OCI-LY7 (cell line): ENCODE results near the gene UNC50. TPM values are rescaled to one million over a fixed set of nuclear protein-coding genes. Genes with fewer than 3 reads are reported as not detected.

ENCODE experiments used
- BruUV-seq: library from RNA; stranded (reverse); fragments of 400-500 nt; replicated peaks from 2 replicates; lab custom pipeline; 2021; lab: Mats Ljungman, UMichigan
- CTCF ChIA-PET: fragments of 300-600 bp; sonication (Branson Sonifier 250); formaldehyde crosslinking; loops from one replicate; lab custom pipeline; 2022; ENCODE audit warnings: antibody characterized with exemption; ENCODE audit not compliant: unreplicated experiment; lab: Charles Lee
- POLR2A ChIA-PET: fragments of 300-600 bp; sonication (Branson Sonifier 250); formaldehyde crosslinking; loops from one replicate; lab custom pipeline; 2022; ENCODE audit warnings: antibody characterized with exemption; lab: Charles Lee
- DNase-seq: peaks from one replicate; pipeline ENCODE4 v3.0.0-alpha.2; 2015; ENCODE audit warnings: low spot score
- H2AFZ ChIP-seq: fragments of 200-600 bp; sonication (generic), shearing (Covaris generic); 2 replicates; pipeline ENCODE4 v1.6.1; 2014; ENCODE audit warnings: mild to moderate bottlenecking, antibody characterized with exemption, low read length, moderate library complexity
- H3K27ac ChIP-seq: fragments of 200-600 bp; sonication (generic); 2 replicates; pipeline ENCODE4 v1.5.1; 2014; ENCODE audit warnings: mixed run types, low read depth, mild to moderate bottlenecking, moderate library complexity, low read length, inconsistent platforms; ENCODE audit not compliant: poor library complexity, severe bottlenecking
- H3K36me3 ChIP-seq: fragments of 200-600 bp; sonication (generic); 2 replicates; pipeline ENCODE4 v1.6.1; 2014; ENCODE audit warnings: mild to moderate bottlenecking, antibody characterized with exemption, low read length, moderate library complexity, mixed read lengths; ENCODE audit not compliant: insufficient read depth
- H3K4me1 ChIP-seq: fragments of 200-600 bp; sonication (generic); 2 replicates; pipeline ENCODE4 v1.5.1; 2014; ENCODE audit warnings: mild to moderate bottlenecking, low read length; ENCODE audit not compliant: insufficient read depth, poor library complexity, severe bottlenecking
- H3K4me2 ChIP-seq: fragments of 200-600 bp; sonication (generic); 2 replicates; pipeline ENCODE4 v1.6.1; 2014; ENCODE audit warnings: mild to moderate bottlenecking, low read length
- H3K4me3 ChIP-seq: fragments of 200-600 bp; sonication (generic); 2 replicates; pipeline ENCODE4 v1.5.1; 2014; ENCODE audit warnings: mild to moderate bottlenecking, low read depth, low read length; ENCODE audit not compliant: poor library complexity, severe bottlenecking
- H3K79me2 ChIP-seq: fragments of 200-600 bp; sonication (generic); 2 replicates; pipeline ENCODE4 v1.6.1; 2016; ENCODE audit warnings: low read depth, mild to moderate bottlenecking, low read length, moderate library complexity, mixed read lengths; ENCODE audit not compliant: insufficient read depth
- H3K9me2 ChIP-seq: fragments of 200-600 bp; sonication (generic); 2 replicates; pipeline ENCODE4 v1.6.1; 2016; ENCODE audit warnings: mild to moderate bottlenecking, low read length, mixed read lengths; ENCODE audit not compliant: insufficient read depth
- H3K9me3 ChIP-seq: fragments of 200-600 bp; sonication (generic); 2 replicates; pipeline ENCODE4 v1.6.1; 2014; ENCODE audit warnings: mild to moderate bottlenecking, mixed run types, low read length, mixed read lengths
- H4K20me1 ChIP-seq: fragments of 200-600 bp; sonication (generic); 2 replicates; pipeline ENCODE4 v1.6.1; 2014; ENCODE audit warnings: mild to moderate bottlenecking, antibody characterized with exemption, low read length, moderate library complexity, mixed read lengths; ENCODE audit not compliant: insufficient read depth
- EZH2phosphoT487 ChIP-seq: fragments of 200-600 bp; sonication (generic); IDR thresholded peaks from 2 replicates; pipeline ENCODE4 v1.6.1; 2018; ENCODE audit warnings: low read depth, borderline replicate concordance, mild to moderate bottlenecking, mixed run types, antibody characterized with exemption, low read length, moderate library complexity, mixed read lengths
- intact Hi-C: fragments of 100-400 bp; cut with micrococcal nuclease; formaldehyde crosslinking; loops from one replicate; pipeline ENCODE4 v1.10.0; 2022; ENCODE audit not compliant: unreplicated experiment
- total RNA-seq, 2 experiments: library from RNA; depleted of rRNA in 1 of 2; stranded (reverse); fragments of >200 nt in 1 of 2; shearing (Covaris generic) in 1 of 2; gene quantifications; 2 replicates each; pipeline ENCODE4 v1.2.3, GENCODE V29; 2014 to 2022
- TF ChIP-seq, protein P1 (sequence below): fragments of 200-600 bp; sonication (generic); conservative IDR thresholded peaks from 2 replicates; pipeline ENCODE4 v1.5.1; 2014; ENCODE audit warnings: mild to moderate bottlenecking, antibody characterized with exemption, low read length, moderate library complexity, mixed read lengths

UNC50 gene
- total RNA-seq, 2 experiments from 2014 or later, result 24.4 to 33.3 TPM

- Histone ChIP-seq H3K36me3 (no peaks in the 10 kb centered on the region; the same call in 1 of the 2 replicates), H3K9me3 (no peaks in the 10 kb centered on the region), H3K27ac (no peak overlapping the region), H2AFZ (no peak overlapping the region), H3K4me2 (no peak overlapping the region), H3K4me3 (no peak overlapping the region), H3K9me2 (no peaks in the 10 kb centered on the region), H4K20me1 (no peaks in the 10 kb centered on the region), H3K4me1 (no peaks in the 10 kb centered on the region), H3K79me2 (no peaks in the 10 kb centered on the region)
- ChIA-PET POLR2A (no interaction called here), CTCF (interaction anchor here (1.0 to 1.3 kb wide), 2 partner anchors 11 to 17 kb away, joined by 3 read pairs; no protein-coding TSS in a partner anchor)
- no peak for TF ChIP-seq EZH2phosphoT487
- TF ChIP-seq, protein P1, sequence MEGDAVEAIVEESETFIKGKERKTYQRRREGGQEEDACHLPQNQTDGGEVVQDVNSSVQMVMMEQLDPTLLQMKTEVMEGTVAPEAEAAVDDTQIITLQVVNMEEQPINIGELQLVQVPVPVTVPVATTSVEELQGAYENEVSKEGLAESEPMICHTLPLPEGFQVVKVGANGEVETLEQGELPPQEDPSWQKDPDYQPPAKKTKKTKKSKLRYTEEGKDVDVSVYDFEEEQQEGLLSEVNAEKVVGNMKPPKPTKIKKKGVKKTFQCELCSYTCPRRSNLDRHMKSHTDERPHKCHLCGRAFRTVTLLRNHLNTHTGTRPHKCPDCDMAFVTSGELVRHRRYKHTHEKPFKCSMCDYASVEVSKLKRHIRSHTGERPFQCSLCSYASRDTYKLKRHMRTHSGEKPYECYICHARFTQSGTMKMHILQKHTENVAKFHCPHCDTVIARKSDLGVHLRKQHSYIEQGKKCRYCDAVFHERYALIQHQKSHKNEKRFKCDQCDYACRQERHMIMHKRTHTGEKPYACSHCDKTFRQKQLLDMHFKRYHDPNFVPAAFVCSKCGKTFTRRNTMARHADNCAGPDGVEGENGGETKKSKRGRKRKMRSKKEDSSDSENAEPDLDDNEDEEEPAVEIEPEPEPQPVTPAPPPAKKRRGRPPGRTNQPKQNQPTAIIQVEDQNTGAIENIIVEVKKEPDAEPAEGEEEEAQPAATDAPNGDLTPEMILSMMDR, result no peak
- no TSS peak for BruUV-seq
- no peak for DNase-seq
- intact Hi-C loops, result no loop called here
These were observed 40.0 kb upstream of the UNC50 start for GRCh38 chr2:98568161-98568956.

- Histone ChIP-seq H3K4me3 (no peak overlapping the region), H4K20me1 (no peaks in the 10 kb centered on the region), H3K27ac (no peak overlapping the region), H3K36me3 (no peaks in the 10 kb centered on the region; the same call in 1 of the 2 replicates), H3K9me2 (no peaks in the 10 kb centered on the region), H3K4me2 (no peak overlapping the region), H3K4me1 (no peaks in the 10 kb centered on the region), H2AFZ (no peak overlapping the region), H3K79me2 (no peaks in the 10 kb centered on the region), H3K9me3 (no peaks in the 10 kb centered on the region)
- CTCF ChIA-PET, result interaction anchor here (1.0 to 1.3 kb wide), 2 partner anchors 10 to 18 kb away, joined by 3 read pairs; no protein-coding TSS in a partner anchor
- intact Hi-C loops, result no loop called here
- BruUV-seq, result no TSS peak
- TF ChIP-seq, protein P1, result peak; percentile 98
- no peak for TF ChIP-seq EZH2phosphoT487
- peak; percentile 60 for DNase-seq
- POLR2A ChIA-PET, result no interaction called here
These were observed 39.1 kb upstream of the UNC50 start for GRCh38 chr2:98569197-98569793.

DNA sequence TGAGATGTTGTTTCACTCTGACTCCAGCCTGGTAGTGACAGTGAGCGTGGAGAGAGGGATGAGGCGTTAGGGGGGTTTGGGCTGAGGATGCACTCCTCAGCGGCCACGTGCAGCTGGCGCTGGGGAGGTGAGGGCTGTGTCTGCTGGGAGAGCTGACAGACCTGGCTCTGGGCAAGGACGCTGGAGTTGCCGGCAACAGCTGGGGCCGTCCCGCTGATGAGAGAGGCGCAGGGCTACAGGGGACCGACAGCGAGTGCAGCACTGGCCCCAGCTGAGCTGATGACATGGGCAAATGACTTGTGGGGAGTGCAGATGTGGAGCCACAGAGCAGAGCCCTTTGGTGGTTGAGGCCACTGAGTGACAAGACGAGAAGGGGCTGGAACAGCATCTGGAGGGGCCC, 38.5 kb upstream of the UNC50 start:
- Histone ChIP-seq H3K9me2 (no peaks in the 10 kb centered on the region), H2AFZ (no peak overlapping the region), H3K4me1 (no peaks in the 10 kb centered on the region), H3K9me3 (no peaks in the 10 kb centered on the region), H3K4me2 (no peak overlapping the region), H3K79me2 (no peaks in the 10 kb centered on the region), H3K36me3 (no peaks in the 10 kb centered on the region; the same call in 1 of the 2 replicates), H3K4me3 (no peak overlapping the region), H4K20me1 (no peaks in the 10 kb centered on the region), H3K27ac (no peak overlapping the region)
- CTCF ChIA-PET, result no interaction called here
- DNase-seq, result no peak
- no TSS peak for BruUV-seq
- intact Hi-C loops, result no loop called here
- TF ChIP-seq EZH2phosphoT487, result no peak
- TF ChIP-seq, protein P1, result no peak
- POLR2A ChIA-PET, result no interaction called here
